ENCODE results near the gene SLC16A9.
"Not testable (repeated sequence)": the region's sequence is repeated elsewhere in the genome, so short reads cannot be mapped to it uniquely, and the experiment has no call there.

SLC16A9 gene

DNA sequence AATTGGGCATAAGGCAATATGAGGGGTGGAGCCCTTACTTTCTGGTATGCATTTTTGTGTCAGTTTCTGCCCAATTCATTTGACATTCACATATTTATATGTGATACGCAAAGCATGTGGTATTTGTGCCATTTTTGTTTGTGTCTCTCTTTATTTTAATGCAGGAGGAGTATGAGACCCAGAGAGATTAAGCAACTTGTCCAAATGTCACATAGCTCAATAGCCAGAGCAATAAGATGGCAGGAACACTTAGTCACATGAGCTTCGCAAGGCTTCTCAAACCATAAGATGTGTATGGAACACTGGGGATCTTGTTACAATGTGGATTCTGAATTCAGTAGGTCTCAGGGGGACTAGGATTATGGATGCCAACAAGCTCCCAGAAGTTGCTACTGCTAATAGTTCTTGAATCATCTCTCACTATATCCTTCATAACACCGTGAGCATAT lies 24.4 kb upstream of the SLC16A9 start:
- H3K9ac ChIP-seq (ENCODE audit: low read depth, low read length): no peak overlapping the region
- H3K36me3 ChIP-seq (ENCODE audit: insufficient read depth, low read length): no peaks in the 10 kb centered on the region
- no peaks in the 10 kb centered on the region for H3K4me1 ChIP-seq (ENCODE audit: insufficient read depth, low read length)
- no peaks in the 10 kb centered on the region for H3K9me3 ChIP-seq (ENCODE audit: control insufficient read depth, insufficient read depth, low read length)

DNA sequence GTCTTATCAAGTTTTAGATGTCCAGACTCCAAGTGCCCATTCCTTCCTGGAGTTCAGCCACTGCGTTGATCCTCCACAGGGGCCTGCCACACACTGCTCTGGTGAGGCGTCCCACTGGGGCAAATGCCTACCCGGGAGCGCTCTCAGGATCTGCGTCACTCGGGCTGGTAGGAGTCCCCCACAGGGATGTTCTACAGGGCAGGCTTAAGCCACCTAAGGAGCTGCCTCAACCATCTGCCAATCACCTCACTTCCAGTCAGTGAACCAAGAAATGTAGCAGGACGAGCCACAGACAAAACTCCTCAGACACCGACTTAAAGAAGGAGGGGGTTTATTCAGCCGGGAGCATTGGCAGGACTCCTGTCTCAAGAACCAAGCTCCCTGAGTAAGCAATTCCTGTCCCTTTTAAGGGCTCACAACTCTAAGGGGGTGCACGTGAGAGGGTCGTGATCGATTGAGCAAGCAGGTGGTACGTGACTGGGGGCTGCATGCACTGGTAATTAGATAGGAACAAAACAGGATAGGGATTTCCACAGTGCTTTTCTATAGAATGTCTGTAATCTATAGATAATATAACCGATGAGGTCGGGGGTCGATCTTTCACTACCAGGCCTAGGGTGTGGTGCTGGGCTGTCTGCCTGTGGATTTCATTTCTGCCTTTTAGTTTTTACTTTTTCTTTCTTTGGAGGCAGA lies 23.8 kb upstream of the SLC16A9 start:
- H3K9me3 ChIP-seq (ENCODE audit: control insufficient read depth, insufficient read depth, low read length); H3K9ac ChIP-seq (ENCODE audit: low read depth, low read length); H3K4me1 ChIP-seq (ENCODE audit: insufficient read depth, low read length); H3K36me3 ChIP-seq (ENCODE audit: insufficient read depth, low read length): not testable (repeated sequence)

DNA sequence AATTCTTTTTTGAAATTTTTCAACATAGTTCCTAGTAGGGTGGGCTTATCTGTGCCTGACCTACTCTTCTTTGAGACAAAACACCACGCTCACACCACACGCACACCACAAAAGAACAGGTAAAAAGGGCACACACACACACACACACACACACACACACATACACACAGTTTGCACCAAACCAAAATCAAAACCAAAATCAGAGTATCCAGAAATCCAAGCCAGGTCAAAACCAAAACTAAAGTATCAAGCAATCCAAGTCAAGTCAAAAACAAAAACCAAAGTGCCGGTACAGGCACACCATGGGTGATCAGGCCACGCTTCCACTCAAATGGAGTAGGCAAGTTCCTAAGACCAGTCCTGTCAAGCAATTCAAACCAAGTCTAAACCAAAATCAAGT lies 23.2 kb upstream of the SLC16A9 start:
- not testable (repeated sequence) for H3K4me1 ChIP-seq (ENCODE audit: insufficient read depth, low read length); H3K36me3 ChIP-seq (ENCODE audit: insufficient read depth, low read length); H3K9me3 ChIP-seq (ENCODE audit: control insufficient read depth, insufficient read depth, low read length); H3K9ac ChIP-seq (ENCODE audit: low read depth, low read length)

DNA sequence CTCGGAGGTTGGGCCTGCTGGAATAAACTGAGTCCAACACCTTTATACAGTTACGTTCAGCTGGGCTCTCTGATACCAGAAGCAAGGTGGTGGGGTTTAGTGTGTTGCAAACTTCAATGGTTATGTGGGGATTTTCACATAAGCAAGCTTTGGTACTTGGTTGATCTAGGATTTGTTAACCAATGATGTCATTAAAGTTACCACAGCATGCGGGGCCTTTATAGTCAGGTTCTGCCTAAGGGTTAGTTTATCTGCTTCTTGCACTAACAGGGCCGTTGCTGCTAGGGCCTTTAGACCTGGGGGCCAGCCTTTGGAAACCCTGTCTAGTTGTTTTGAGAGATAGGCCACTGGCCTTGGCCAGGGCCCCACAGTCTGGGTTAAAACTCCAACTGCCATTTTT lies 19.5 kb upstream of the SLC16A9 start:
- not testable (repeated sequence) for H3K4me1 ChIP-seq (ENCODE audit: insufficient read depth, low read length); H3K36me3 ChIP-seq (ENCODE audit: insufficient read depth, low read length); H3K9me3 ChIP-seq (ENCODE audit: control insufficient read depth, insufficient read depth, low read length); H3K9ac ChIP-seq (ENCODE audit: low read depth, low read length)

DNA sequence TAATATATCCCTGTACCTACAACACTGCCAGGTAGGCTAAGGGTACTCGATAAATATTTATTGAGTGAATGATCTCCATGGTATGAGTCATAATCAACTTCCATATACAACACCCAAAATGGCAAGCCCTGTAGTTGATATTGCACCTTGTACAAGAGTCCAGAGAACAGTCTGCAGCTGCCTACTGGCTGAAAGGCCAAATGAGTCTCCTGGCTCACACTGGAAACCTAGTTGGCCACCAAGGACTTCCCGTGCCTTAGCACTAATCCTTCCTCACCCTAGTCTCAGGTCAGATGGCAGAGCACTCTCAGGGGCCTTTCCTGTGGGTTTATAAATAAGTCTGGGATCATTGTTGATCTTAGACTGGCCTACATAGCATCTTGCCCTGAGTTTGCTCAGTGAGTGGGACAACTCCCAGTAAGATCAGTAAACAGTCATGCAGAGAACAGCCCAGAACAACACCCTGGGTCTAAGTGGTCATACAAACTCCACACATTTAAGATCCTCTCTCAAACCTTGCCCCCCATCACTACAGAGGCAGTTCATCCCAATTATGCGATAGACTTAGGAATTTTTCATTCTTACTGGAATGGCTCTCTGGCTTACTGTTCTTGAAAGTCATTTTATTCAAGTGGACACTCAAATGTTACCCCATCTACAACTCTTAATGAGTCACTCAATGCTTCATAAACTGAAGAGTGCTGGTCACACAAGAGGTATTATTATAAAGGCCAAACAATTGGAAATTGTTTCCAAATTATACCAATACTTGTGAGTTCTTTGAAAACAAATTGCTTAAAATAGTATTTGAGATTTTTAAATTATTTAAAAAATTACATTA lies 14.7 kb upstream of the SLC16A9 start:
- Histone ChIP-seq H3K4me1 (ENCODE audit: insufficient read depth, low read length) (no peaks in the 10 kb centered on the region), H3K36me3 (ENCODE audit: insufficient read depth, low read length) (no peaks in the 10 kb centered on the region), H3K9ac (ENCODE audit: low read depth, low read length) (no peak overlapping the region), H3K9me3 (ENCODE audit: control insufficient read depth, insufficient read depth, low read length) (no peaks in the 10 kb centered on the region)

DNA sequence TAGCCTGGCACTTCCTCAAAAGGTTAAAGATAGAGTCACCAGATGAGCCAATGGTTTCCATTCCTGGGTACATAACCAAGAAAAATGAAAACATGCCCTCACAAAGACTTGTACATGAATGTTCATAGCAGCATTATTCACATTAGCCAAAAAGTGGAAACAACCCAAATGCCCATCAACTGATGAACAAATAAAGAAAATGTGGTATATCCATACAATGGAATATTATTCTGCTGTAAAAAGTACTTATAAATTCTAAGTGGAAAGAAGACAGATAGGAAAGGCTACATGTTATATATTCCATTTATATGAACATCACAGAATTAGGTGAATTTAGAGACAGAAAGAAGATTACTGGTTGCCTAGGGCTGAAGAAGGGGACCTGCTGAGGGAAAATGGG lies 10.7 kb upstream of the SLC16A9 start:
- no peaks in the 10 kb centered on the region for H3K4me1 ChIP-seq (ENCODE audit: insufficient read depth, low read length)
- H3K9me3 ChIP-seq (ENCODE audit: control insufficient read depth, insufficient read depth, low read length): no peaks in the 10 kb centered on the region
- H3K36me3 ChIP-seq (ENCODE audit: insufficient read depth, low read length): no peaks in the 10 kb centered on the region
- H3K9ac ChIP-seq (ENCODE audit: low read depth, low read length): no peak overlapping the region

DNA sequence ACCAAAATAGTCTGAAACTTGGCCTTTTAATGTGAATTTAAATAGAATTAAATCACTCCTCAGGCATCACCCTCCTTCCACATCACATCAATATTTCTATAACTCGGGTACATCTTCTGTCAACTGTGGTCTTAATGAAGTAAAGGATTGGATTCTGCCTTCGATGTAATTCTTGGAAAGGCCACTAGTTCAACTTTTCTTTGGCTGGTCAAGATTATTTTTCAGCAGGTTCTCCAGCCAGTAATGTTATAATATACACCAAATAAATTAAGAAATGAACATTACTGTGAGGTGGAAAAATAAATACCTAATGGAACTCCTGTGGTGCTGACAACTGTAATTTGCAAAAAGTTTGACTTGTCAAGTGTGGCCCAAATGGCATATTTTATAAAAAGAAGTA lies 9.7 kb upstream of the SLC16A9 start:
- Histone ChIP-seq H3K9ac (ENCODE audit: low read depth, low read length) (no peak overlapping the region), H3K9me3 (ENCODE audit: control insufficient read depth, insufficient read depth, low read length) (no peaks in the 10 kb centered on the region), H3K4me1 (ENCODE audit: insufficient read depth, low read length) (no peaks in the 10 kb centered on the region), H3K36me3 (ENCODE audit: insufficient read depth, low read length) (no peaks in the 10 kb centered on the region)

DNA sequence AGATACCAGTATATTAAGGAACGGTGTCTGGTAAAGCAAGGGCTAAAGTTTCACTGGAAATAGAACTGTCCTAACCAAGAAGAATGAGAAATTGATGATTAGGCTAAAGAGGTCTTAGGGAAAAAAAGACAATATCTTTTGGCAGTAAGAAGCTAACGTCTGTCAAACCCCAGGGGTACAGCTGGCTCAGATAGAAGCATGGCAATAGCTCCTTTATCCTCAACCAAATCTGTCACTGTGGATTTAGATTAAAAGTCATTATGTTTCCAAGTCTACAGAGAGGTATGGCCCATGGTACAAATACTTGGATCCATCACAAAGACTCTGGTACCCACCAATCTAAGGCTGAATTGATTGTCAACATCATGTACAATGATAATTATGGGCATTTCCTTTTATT lies 8.6 kb upstream of the SLC16A9 start:
- no peak overlapping the region for H3K9ac ChIP-seq (ENCODE audit: low read depth, low read length)
- no peaks in the 10 kb centered on the region for H3K36me3 ChIP-seq (ENCODE audit: insufficient read depth, low read length)
- H3K9me3 ChIP-seq (ENCODE audit: control insufficient read depth, insufficient read depth, low read length): no peaks in the 10 kb centered on the region
- no peaks in the 10 kb centered on the region for H3K4me1 ChIP-seq (ENCODE audit: insufficient read depth, low read length)

DNA sequence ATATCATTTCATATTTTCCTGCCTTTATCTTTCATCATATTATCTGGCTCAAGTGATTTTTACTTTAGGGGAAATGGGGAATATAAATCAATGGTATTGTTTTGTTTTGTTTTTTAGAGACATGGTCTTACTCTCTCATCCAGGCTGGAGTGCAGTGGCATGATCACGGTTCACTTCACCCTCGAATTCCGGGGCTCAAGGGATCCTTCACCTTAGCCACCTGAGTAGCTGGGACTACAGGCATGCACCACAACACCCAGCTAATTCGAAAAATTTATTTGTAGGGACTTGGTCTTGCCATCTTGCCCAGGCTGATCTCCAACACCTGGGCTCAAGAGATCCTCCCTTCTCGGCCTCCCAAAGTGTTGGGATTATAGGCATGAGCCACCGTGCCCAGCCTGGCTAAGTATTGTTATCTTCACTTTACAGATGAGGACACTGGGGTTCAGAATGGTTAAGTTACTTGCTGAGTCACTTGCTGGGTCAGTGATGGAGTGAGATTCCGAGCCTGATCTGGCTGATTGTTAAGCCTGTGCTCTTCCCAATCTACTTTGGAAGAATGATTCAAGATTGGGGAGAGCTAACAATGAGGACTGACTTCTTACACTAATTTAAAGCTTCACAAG lies 3.7 kb upstream of the SLC16A9 start:
- Histone ChIP-seq H3K9ac (ENCODE audit: low read depth, low read length) (no peak overlapping the region), H3K9me3 (ENCODE audit: control insufficient read depth, insufficient read depth, low read length) (no peaks in the 10 kb centered on the region), H3K36me3 (ENCODE audit: insufficient read depth, low read length) (no peaks in the 10 kb centered on the region), H3K4me1 (ENCODE audit: insufficient read depth, low read length) (no peaks in the 10 kb centered on the region)

DNA sequence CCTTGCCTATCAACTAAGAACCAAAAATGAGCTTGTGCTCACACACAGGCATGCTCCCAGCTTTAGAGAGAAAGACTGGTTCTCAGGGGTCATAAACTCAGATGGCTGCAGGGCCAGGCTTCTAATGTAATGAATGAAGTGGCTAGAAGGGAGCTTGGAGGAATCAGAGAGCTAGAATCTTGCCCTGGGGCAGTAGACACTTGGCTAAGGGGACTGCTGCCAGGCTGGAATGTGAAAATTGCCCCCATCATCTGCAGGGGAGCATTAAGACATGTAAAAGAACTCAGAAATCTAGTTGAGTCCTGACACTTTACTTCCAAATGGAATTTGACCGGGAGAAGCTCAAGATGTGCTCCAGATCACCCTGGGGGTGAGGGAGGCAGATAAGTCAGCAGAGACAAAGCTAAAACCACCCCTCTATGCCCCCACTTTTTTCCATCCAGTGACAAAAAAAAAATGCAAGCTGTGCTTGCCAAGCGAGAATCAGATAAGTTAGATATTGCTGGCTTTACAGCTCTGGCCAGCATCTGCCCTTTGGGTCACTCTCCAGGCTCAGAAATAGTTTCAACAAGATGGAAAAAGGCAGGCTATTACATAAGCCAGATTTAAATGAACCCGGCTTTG lies 2.3 kb upstream of the SLC16A9 start:
- Histone ChIP-seq H3K9ac (ENCODE audit: low read depth, low read length) (no peak overlapping the region), H3K4me1 (ENCODE audit: insufficient read depth, low read length) (no peaks in the 10 kb centered on the region), H3K36me3 (ENCODE audit: insufficient read depth, low read length) (no peaks in the 10 kb centered on the region), H3K9me3 (ENCODE audit: control insufficient read depth, insufficient read depth, low read length) (no peaks in the 10 kb centered on the region)

DNA sequence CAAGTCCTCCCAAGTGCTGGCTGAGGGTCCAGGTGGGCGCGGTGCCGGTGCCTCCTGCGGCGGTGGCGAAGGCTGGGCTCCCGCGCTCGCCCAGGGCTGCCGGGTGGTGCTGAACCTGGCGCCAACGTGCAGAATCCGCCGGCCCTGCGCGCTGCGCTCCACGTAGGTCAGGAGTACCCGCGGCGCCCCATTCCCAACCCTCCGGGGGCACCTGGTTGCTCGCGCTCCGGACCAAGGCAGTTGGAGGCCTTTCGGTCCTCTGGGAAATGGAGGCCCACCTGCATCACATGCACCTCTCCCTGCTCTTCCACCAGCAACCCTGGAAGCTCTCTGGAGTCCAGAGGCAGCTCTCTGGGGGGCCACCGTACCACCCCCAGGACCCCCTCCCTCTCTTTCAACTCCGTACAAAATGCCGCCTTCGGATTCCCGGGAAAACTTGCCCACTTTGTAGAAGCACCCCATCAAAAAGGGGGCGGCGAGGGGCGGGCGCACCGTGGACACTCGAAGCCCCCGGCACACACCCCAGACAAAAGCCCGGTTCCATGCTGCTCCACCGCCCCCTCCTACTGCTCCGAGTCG lies 745 bp downstream of the SLC16A9 start:
- Histone ChIP-seq H3K36me3 (ENCODE audit: insufficient read depth, low read length) (no peaks in the 10 kb centered on the region), H3K4me1 (ENCODE audit: insufficient read depth, low read length) (no peaks in the 10 kb centered on the region), H3K9ac (ENCODE audit: low read depth, low read length) (peak overlapping the region; percentile 86), H3K9me3 (ENCODE audit: control insufficient read depth, insufficient read depth, low read length) (no peaks in the 10 kb centered on the region)

DNA sequence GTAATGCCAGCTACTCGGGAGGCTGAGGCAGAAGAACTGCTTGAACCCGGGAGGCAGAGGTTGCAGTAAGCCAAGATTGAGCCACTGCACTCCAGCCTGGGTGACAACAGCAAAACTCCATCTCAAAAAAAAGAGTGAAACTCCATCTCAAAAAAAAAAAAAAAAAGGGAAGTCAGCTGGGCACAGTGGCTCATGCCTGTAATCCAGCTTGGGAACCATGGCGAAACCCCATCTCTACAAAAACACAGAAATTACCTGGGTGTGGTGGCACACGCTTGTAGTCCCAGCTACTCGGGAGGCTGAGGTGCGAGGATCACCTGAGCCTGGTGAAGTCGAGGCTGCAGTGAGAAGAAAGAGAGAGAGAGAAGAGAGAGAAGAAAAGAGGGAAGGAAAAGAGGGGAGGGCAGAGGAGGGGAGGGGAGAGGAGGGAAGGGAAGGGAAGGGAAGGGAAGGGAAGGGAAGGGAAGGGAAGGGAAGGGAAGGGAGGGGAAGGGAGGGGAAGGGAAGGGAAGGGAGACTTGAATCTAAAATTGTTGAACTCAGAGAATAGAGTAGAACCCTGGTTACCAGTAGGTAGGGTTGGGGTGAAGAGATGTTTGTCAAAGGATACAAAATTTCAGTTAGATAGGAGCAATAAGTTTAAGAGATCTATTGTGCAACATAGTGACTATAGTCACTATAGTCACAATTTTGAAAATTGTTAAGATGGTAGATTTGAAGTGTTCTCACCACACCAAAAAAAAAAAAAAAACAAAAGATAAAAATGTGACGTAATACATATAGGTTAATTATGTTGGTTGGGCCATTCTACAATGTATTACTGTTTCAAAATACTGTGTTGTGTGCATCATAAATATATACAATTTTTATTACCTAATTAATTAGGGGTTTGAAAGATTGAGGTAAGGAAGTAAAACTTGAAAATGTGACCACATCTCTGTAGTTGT lies 2.5 kb downstream of the SLC16A9 start:
- H3K36me3 ChIP-seq (ENCODE audit: insufficient read depth, low read length): no peaks in the 10 kb centered on the region
- no peak overlapping the region for H3K9ac ChIP-seq (ENCODE audit: low read depth, low read length)
- H3K9me3 ChIP-seq (ENCODE audit: control insufficient read depth, insufficient read depth, low read length): no peaks in the 10 kb centered on the region
- H3K4me1 ChIP-seq (ENCODE audit: insufficient read depth, low read length): no peaks in the 10 kb centered on the region

DNA sequence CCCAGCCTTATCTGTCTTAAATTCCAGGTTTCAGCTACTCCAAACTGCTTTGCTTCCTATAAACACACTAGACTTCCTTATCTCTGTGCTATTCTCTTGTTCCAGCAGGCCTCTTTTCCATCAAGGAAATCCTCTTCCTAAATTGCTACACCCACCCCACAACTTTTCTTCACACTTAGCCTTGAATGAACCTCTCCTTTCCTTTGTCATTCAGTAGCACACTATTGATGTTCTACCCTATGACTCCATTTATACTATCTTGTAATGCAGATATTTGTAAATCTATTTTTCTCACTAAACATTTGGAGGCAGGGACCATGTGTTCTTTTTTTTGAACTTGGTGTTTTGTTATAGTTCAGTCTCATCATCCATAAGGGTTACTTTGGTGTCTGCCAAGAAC lies 3.7 kb downstream of the SLC16A9 start:
- Histone ChIP-seq H3K36me3 (ENCODE audit: insufficient read depth, low read length) (no peaks in the 10 kb centered on the region), H3K9me3 (ENCODE audit: control insufficient read depth, insufficient read depth, low read length) (no peaks in the 10 kb centered on the region), H3K4me1 (ENCODE audit: insufficient read depth, low read length) (no peaks in the 10 kb centered on the region), H3K9ac (ENCODE audit: low read depth, low read length) (no peak overlapping the region)
